GM12865 (cell line): Measurements from ENCODE around the gene TBXAS1.

Source experiments
- DNase-seq: peaks from one replicate; pipeline ENCODE4 v3.0.0; 2010; ENCODE audit warnings: low read depth
- H3K4me3 ChIP-seq: 2 replicates; pipeline ENCODE4 v1.5.1; 2011; ENCODE audit warnings: mild to moderate bottlenecking, low read depth, low read length, control low read depth
- CTCF ChIP-seq: IDR thresholded peaks from 2 replicates; pipeline ENCODE4 v1.5.1; 2011; ENCODE audit warnings: low read length, control low read depth, low read depth, inconsistent platforms; ENCODE audit not compliant: insufficient read depth; ENCODE audit errors: missing control alignments

TBXAS1 gene

DNA sequence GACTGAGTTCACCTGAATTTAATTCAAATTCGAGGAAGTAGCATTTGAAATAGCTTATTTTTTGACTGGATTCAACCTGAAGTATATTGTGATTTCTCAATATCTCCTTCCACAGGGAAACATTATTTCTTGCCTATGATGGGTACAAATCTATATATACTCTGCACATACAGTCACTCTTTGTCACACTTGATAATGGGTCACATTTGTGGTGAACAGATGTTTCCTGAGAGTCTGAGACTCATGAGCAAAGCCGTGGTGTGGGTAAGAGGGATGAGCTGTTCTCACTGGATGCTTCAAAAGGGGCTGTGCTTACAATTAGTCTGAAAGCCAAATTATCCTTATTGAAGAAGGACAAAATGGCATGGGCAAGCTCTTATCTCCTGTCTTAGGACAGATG lies 18.0 kb upstream of the TBXAS1 start:
- no peak for TF ChIP-seq CTCF
- H3K4me3 ChIP-seq, result no peak overlapping the region
- DNase-seq, result no peak

DNA sequence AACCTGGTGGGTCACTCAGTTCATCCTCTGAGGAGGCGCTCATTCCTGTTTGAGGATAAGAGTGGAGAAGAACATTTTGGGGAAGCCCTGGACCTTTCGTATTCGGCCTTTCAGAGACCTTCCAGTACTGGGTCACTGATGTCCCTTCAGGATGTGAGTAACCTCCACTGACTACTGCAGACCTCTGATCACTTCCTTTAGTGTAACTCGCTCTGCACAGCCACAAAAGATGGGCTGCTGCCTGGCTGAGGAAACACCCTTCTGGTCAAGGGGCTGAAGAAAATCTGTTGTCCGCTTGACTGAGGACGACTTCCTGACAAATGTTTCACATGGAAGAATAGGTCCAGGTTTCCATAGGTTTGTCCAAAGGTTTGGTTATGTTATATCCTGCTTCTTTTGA lies 15.9 kb upstream of the TBXAS1 start:
- H3K4me3 ChIP-seq, result no peak overlapping the region
- no peak for TF ChIP-seq CTCF
- no peak for DNase-seq

- DNase-seq, result no peak
These were observed 15.4 kb upstream of the TBXAS1 start for GRCh38 chr7:139813689-139814088.

DNA sequence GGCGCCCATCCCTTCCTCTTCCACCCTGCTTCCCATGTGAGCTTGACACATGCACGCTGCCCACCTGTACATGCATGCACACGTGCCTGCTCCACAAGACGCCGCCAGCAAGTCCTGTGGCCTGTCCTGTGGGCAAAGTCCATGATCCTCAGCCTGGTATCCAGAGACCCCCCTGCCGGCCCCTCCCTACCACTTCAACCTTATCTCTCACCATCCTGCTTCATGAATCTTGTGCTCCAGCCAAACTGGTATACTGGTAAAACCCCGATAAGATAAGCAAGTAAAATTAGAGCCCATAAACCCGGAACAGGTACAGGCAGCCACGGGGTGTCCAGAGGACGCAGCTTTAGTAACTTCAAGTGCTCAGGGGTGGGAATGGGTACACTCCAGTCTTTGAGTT lies 11.8 kb upstream of the TBXAS1 start:
- no peak overlapping the region for H3K4me3 ChIP-seq

More at GRCh38 chr7:139813689-139814088, 15.4 kb upstream of the TBXAS1 start:
- no peak for TF ChIP-seq CTCF
- H3K4me3 ChIP-seq, result no peak overlapping the region

DNA sequence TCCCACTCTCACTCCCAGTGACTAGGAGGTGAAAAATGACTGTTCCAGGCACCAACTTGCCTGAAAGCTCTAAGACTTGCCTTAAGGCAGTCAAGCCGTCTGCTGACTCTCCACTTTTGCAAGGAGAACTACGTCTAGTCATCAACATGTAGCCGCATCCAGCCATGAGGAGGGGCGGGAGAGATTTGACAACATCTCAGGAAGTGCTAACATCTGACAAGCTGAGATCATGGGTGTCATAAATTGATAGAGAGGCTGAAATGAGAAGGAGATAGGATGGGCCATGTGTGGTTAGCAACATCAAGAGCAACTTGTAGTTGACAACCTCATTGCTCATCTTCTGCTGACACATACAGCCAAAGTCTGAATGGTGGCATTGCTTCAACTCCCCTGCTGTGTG lies 9.0 kb upstream of the TBXAS1 start:
- no peak for DNase-seq
- no peak overlapping the region for H3K4me3 ChIP-seq
- TF ChIP-seq CTCF, result no peak

More for the DNA sequence above, 11.8 kb upstream of the TBXAS1 start:
- TF ChIP-seq CTCF, result no peak
- DNase-seq, result no peak

DNA sequence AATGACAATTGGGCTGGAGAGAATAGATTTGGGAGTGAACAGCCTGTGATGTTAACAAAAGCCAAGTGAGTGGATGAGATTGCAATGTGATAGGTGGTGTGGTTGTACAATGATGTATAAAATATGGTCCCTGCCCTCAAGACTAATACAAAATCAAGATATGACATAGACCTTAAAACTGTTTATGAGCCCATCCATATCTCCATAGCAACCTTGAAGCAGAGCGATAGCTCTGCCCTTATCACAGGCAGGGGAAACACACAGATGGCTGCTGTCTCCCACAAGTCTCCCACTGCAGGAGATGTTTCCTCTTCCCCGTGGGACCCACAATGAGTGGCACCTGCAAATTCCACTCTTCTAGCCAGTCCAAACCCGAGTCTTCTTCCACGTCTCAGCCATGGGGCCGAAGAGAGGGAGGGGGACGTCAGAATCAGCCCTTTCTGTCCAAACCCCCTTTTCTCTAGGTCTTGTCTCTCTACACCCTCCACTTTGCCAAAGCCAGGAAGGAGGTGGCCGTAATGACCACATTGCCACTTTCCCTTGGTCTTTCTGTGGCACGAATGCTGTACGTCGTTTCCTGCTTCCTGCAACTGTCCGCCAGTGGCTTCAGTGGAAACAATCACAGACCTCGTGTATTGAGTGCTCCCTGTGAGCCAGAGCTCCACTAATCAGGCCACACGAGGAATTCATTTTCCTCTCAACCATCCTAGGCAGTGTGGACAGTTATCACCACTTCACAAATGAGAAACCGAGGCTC lies 7.5 kb upstream of the TBXAS1 start:
- no peak for DNase-seq
- TF ChIP-seq CTCF, result no peak
- no peak overlapping the region for H3K4me3 ChIP-seq

GRCh38 chr7:139822855-139823254 lies 6.2 kb upstream of the TBXAS1 start:
- TF ChIP-seq CTCF, result no peak
- DNase-seq, result no peak
- H3K4me3 ChIP-seq, result no peak overlapping the region
